SW480 (cell line): Measurements from ENCODE around the gene USP32.
A peak's percentile ranks its signal among the peaks of the same experiment; 100 is the strongest.
"Not testable (repeated sequence)": the region's sequence is repeated elsewhere in the genome, so short reads cannot be mapped to it uniquely, and the experiment has no call there.

ENCODE experiments used
- DNase-seq: peaks from one replicate; pipeline ENCODE4 v3.0.0-alpha.2; 2016; ENCODE audit warnings: low spot score

Gene USP32

GRCh38 chr17:60392042-60392844, at the start of gene USP32:
USP32 (minus strand) TSS chr17:60392133; CDS start chr17:60391939, 194 bp downstream.
- peak; percentile 97 for DNase-seq

DNA sequence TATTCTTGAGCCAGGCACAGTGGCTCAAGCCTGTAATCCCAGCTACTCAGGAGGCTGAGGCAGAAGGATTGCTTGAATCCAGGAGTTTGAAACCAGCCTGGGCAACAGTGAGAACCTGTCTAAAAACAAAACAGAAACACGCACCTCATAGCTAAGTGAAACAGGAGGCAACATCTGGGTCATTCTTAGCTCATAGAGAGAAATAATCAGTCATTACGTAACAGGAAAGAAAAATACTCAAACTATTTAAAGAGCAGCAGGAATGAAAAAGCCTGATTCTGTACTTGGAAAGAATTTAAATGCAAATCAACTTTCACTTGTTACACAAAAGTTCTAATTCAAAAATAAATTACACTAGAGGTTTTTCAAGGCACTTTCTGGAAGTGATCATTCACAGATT, 47.6 kb upstream of the USP32 start:
- DNase-seq: no peak

DNA sequence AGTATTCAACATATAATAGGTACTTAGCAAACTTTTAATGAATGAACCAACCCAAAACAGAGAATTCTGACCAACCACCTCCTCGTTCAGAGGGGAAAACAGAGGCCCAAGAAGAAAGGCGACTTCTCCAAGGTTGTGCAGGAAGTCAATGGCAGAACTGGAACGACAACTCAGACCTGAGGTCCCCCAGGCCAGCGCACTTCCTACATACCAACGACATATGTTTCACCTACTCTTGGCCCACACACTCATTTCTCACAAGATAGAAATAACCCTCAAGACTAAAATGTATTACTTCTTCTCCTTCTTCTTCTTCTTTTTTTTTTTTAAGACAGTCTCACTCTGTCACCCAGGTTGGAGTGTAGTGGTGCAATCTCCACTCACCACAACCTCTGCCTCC, 44.7 kb upstream of the USP32 start:
- no peak for DNase-seq

DNA sequence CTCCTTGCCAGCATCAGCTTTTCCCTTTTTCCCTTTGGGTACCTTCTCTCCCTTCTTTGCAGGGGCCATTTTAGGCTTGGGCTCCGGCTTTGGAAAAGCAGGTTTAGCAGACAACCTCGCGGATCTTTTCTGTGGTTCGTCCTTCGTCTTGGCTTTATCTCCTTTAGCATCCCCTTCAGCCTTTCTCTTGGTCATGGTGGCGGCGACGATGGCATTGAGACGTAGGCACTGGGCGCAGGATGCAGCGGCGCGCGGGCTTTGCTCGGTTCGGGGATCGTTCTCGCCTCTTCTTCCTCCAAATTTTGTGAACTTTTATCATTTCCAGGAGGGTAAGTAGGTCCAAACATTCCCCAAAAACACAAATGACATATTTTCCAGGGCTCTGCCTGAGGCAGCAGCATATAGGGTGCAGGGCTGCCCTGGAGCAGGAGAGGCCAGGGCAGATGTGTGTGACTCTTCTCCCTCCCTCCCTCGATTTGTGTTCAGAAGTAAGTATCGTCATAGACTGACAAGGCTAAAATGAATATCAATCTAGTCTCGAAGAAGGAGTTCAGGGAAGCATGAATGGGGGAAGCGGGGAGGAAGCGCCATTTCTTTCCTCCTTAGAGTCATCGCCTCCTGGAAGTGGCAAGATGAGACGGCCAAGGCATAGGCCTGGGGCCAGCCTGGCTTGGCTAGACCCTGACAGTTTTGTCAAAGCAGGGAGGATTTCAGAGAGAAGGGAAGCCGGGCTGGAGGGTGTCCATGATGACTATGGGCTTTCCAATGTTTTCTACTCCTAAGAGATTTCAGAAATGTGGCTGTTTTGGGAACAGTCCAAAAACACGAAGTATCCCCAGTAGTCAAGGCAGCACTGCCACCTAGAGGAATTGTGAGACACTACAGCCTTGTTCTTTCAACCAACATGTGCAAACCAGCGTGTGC, 43.6 kb upstream of the USP32 start:
- peak; percentile 60 for DNase-seq

DNA sequence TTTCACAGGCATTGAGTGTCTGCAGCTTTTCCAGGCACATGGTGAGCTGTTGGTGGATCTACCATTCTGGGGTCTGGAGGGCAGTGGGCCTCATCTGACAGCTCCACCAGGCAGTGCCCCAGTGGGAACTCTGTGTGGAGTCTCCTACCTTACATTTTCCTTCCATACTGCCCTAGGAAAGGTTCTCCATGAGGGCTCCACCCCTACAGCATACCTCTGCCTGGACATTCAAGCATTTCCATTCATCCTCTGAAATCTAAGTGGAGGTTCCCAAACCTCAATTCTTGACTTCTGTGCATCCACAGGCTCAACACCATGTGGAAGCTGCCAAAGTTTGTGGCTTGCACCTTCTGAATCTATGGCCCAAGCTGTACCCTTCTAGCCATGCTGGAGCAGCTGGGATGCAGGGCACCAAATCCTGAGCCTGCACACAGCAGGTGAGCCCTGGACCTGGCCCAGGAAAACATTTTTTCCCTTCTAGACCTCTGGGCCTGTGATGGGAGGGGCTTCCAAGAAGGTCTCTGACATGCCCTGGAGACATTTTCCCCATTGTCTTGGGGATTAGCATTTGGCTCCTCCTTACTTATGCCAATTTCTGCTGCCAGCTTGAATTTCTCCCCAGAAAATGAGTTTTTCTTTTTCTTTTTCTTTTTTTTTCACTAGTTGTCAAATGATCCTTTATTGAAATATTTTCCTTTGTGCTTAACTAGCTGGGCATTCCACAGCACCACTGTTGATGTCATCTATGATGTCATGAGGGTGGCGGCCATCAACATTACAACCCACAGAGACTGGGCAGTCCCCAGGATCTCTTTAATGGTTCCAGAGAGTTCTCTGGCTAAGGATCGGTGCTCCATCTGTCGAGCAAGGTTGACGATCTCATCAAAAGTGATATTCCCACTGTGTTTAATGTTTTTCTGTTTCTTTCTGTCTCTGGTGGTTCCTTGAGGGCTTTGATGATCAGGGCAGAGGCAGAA, 41.4 kb upstream of the USP32 start:
- not testable (repeated sequence) for DNase-seq

DNA sequence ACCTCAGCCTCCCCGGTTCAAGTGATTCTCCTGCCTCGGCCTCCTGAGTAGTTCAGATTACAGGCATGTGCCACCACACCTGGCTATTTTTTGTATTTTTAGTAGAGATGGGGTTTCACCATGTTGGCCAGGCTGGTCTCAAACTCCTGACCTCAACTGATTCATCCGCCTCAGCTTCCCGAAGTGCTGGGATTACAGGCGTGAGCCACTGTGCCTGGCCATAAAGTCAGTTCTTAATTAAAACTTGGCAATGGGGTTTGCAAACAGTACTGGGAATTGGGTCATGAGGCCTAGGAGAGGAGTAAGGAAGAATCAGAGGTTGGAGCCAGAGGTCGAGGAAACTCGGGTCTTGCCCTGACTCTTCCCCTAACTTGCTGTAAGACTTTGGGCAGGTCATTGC, 38.6 kb upstream of the USP32 start:
- DNase-seq: not testable (repeated sequence)

DNA sequence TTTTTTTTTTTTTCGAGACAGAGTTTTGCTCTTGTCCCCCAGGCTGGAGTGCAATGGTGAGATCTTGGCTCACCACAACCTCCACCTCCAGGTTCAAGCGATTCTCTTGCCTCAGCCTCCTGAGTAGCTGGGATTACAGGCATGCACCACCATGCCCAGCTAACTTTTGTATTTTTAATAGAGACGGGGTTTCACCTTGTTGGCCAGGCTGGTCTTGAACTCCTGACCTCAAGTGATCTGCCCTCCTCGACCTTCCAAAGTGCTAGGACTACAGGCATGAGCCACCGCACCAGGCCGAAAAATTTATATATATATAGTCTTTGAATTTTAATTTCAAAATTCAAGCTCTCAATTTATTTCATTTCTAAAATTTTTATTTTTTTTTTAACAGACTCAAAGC, 36.6 kb upstream of the USP32 start:
- not testable (repeated sequence) for DNase-seq

DNA sequence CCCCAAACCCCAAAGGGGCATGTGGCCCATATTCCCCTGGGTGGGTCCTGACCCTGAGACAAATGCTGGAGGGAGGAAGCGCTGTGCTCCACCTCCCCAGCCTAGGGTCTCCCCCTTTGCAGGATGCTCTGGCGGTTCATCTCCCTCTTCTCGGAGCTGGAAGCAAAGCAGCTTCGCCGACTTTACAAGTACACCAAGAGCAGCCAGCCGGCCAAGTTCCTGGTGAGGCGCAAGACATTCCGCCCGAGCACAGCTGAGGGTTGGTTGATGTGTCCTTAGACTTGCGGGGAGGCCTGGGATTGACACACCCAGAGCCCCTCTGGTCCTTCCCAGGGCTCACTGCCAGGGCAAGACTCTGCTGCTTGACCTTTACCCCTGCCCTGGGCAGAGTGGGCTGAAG, 34.7 kb upstream of the USP32 start:
- DNase-seq: no peak

DNA sequence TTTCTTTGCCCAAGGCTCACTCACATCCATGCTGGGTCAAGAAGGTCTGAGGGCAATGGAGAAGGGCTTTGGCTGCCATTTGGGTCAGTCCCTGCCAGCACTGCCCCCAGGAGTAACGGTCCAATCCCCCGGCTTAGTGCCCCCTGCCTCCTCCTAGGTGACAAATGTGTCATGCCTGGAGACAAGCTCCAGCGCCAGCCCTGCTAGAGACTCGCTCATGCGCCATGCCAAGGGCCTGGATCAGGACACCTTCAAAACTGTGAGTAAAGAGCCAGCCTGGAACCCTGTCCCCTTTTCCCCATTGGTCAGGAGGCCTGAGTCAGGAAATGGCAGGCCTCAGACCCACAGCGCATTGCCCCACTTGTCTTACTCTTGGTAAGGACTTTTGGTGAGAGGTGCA, 33.7 kb upstream of the USP32 start:
- DNase-seq: no peak

DNA sequence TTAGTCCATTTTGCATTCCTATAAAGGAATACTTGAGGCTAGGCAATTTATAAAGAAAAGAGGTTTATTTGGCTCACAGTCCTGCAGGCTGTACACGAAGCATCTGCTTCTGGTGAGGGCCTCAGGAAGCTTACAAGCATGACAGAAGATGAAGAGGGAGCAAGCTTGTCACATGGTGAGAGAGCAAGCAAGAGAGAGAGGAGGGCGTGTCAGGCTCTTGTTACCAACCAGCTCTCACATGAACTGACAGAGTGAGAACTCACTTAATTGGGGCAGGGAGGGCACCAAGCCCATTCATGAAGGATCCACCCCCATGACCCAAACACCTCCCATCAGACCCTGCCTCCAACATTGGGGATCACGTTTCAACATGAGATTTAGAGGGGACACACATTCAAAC, 31.9 kb upstream of the USP32 start:
- DNase-seq: no peak

DNA sequence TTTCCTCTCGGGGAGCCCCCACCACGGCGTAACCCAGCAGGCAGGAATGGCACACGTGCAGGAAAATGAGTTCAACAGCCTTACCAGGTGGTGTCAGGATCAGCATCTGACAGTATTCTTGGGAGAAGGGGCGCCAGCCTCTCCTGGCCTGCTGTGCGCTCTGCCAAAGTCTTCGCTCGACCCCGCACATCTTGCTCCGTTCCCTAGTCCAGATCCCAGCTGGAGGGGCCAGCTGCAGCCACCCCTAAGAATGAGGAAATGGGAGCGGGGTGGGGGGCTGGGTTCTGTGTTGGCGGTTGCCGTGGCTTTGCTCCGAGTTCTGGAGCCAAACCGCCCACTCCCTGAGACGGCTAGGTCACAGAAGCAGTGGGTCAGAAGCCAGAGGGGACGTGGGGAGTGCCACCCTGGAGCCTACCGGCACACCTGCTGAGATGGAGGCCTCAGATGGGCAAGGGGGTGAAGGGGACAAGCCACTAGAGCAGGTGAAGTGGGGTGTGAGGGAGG, 30.3 kb upstream of the USP32 start, which contains the start of gene CHCT1:
Gene CHCT1 (plus strand): TSS at position 328 of the 504 bp plus-strand sequence. CDS start 104 bp downstream, at position 432.
- no peak for DNase-seq

- no peak for DNase-seq
Measured at GRCh38 chr17:60421273-60422161, 29.6 kb upstream of the USP32 start.

- DNase-seq: not testable (repeated sequence)
Measured at GRCh38 chr17:60419875-60420274, 27.9 kb upstream of the USP32 start.

DNA sequence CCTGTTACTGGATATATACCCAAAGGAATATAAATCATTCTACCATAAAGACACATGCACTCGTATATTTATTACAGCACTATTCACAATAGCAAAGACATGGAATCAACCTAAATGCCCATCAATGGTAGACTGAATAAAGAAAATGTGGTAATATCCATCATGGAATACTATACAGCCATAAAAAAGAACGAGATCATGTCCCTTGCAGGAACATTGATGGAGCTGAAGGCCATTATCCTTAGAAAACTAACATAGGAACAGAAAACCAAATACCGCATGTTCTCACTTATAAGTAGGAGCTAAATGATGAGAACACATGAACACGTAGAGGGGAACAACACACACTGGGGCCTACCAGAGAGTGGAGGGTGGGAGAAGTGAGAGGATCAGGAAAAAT, 27.1 kb upstream of the USP32 start:
- DNase-seq: not testable (repeated sequence)

GRCh38 chr17:60416368-60416925, 24.5 kb upstream of the USP32 start:
- no peak for DNase-seq

DNA sequence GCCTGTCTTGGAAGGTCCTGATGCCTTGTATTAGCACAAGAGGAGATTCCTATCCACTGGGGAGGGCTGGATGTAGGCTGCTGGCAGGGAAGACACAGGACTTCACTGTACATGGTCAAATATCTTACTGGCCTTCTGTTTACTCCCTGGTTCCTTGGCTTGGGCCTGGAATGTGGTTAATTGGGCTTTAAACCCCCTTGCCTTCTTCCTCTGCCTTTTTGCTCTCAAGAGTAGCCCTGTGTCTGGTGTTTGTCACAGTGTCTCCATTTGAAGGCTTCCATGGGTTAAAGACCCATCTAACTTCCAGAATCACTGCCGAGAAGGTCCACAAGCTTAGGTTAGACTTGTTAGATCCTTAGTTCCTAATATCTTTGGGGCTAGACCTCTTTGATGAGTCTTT, 23.2 kb upstream of the USP32 start:
- DNase-seq: no peak

DNA sequence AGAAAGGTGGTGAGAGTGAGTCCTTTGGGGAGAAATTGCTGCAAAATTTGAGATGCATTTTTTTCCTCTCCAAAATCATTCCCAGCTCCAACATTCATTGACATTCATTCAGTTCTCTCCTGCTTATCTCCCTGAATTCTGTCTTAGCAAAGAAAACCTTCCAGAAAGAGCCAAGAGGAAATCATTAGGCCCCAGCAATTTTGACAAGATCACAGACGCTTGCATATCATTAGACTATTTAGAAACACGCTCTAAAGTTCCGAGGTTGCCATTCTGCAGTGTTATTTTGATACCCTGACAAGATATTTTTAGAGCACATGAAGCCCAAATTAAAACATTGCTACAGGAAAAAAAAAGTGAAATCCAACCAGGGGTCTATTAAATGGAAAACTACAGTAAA, 20.8 kb upstream of the USP32 start:
- DNase-seq: no peak

DNA sequence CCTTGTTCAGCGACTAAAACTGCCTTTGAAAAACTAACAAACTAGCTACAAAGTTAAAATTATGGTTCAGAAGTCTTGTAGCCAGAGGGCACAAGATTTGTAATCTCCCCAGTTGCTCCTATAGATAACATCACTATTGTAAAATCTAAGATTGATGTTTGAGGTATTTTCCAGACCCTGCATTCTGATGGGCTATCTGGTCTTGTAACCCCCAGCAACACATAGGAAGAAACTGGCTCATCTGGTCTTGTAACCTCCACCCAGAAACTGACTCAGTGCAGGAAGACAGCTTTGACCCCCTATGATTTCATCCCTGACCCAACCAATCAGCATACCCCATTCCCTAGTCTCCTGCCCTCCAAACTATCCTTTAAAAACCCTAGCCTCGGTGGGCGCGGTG, 18.1 kb upstream of the USP32 start:
- DNase-seq: no peak

DNA sequence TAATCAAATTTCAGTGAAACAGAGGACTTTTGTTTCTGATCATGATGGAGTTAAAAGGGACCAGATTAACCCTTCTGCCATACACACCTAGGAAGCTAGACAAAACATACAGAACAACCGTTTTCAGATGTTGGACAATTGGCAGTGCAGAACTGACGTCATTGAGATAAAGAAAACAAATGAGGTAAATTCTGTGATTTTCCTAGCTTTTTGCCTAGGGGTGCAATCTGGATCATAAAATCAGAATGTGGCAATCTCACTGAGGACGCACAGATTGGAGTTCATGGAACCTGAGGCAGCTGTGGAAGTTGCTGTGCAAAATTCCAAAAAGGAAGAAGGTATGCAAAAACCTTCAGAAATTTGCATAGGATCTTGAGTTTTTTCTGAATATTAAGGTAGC, 15.0 kb upstream of the USP32 start:
- no peak for DNase-seq

DNA sequence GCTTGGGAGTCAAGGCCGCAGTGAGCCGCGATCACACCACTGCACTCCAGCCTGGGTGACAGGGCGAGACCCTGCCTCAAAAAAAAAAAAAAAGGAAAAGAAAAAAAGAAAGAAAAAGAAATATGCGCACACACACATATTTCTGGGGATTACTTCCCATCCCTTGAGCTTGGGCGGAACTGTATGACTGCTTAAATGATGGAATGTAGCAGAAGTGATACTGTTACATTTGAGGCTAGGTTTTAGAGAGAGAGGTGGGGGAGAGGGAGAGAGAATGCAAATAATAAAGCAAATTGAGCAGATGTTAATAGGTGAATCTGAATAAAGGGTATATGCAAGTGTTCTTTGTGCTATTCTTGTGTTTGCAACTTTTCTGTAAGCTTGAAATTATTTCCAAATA, 12.0 kb upstream of the USP32 start:
- DNase-seq: no peak
